HepG2 (cell line): ENCODE measurements around the gene FZD4. TPM values are rescaled to one million over a fixed set of nuclear protein-coding genes. Genes with fewer than 3 reads are reported as not detected.

Experiments
- ATAC-seq: fragments of 200-7000 bp; cut with Tn5 transposase; 3 replicates; pipeline ENCODE4 v1.9.1; 2020; ENCODE audit warnings: mild to moderate bottlenecking, moderate library complexity
- BruUV-seq: library from RNA; stranded (reverse); fragments of 400-500 nt; replicated peaks from 2 replicates; lab custom pipeline; 2021; lab: Mats Ljungman, UMichigan
- CTCF ChIA-PET: fragments of 300-600 bp; formaldehyde crosslinking; extraction: SDS; loops from one replicate; lab custom pipeline; 2021; ENCODE audit warnings: low total read pairs, inconsistent platforms, low intra/inter-chr PET ratio; lab: Yijun Ruan, JAX
- POLR2A ChIA-PET: fragments of 350-600 bp; sonication (Branson Sonifier 250); formaldehyde crosslinking; loops from one replicate; lab custom pipeline; 2020; ENCODE audit warnings: antibody characterized with exemption, inconsistent platforms; lab: Yijun Ruan, JAX
- DNase-seq: peaks from one replicate; pipeline ENCODE4 v3.0.0-alpha.2; 2015; ENCODE audit warnings: low spot score
- FAIRE-seq: peaks from 3 replicates; lab custom pipeline; 2011; peaks lifted over from hg19 to GRCh38; lab: Jason Lieb, UNC
- H2AFZ ChIP-seq: one replicate; pipeline ENCODE4 v1.6.1; 2011; ENCODE audit warnings: low read length, inconsistent platforms
- H3K27ac ChIP-seq: fragments of 300-600 bp; 3 replicates; pipeline ENCODE4 v1.8.0; 2011; ENCODE audit warnings: mixed run types, mild to moderate bottlenecking, mixed read lengths, low read length, inconsistent platforms; ENCODE audit not compliant: insufficient read depth; ENCODE audit errors: extremely low read length
- H3K27me3 ChIP-seq, 2 experiments: fragments of 200-600 bp in 1 of 2; 2 replicates in 1 of 2; 3 replicates in 1 of 2; pipeline versions ENCODE4 v1.6.0 to v1.8.0; 2011; ENCODE audit warnings: low read length in 2 of 2, mild to moderate bottlenecking in 2 of 2, moderate library complexity in 2 of 2, inconsistent platforms in 1 of 2; ENCODE audit not compliant: insufficient read depth in 2 of 2, control insufficient read depth in 1 of 2
- H3K36me3 ChIP-seq, 2 experiments: fragments of 200-600 bp in 1 of 2; replicated peaks in 1 of 2; 2 replicates in 1 of 2; 3 replicates in 1 of 2; pipeline versions ENCODE4 v1.5.1 to v1.8.0; 2011; ENCODE audit warnings: low read length in 2 of 2, inconsistent platforms in 1 of 2; ENCODE audit not compliant: insufficient read depth in 2 of 2, control insufficient read depth in 1 of 2
- H3K4me1 ChIP-seq: 2 replicates; pipeline ENCODE4 v1.5.1; 2012; ENCODE audit warnings: low read length, inconsistent platforms; ENCODE audit not compliant: insufficient read depth
- H3K4me2 ChIP-seq: 2 replicates; pipeline ENCODE4 v1.6.0; 2011; ENCODE audit warnings: low read depth, low read length, inconsistent platforms
- H3K4me3 ChIP-seq, 3 experiments: fragments of 200-600 bp in 1 of 3; sonication (generic), shearing (Covaris generic) in 1 of 3; replicated peaks in 1 of 3; 2 replicates each; pipeline ENCODE4 v1.5.1; 2011 to 2016; ENCODE audit warnings: low read length in 3 of 3, inconsistent platforms in 2 of 3, low read depth in 2 of 3, mild to moderate bottlenecking in 2 of 3, control low read depth in 1 of 3, mixed read lengths in 1 of 3; ENCODE audit not compliant: insufficient read depth in 1 of 3
- H3K79me2 ChIP-seq: one replicate; pipeline ENCODE4 v1.6.1; 2011; ENCODE audit warnings: low read length, inconsistent platforms; ENCODE audit not compliant: insufficient read depth
- H3K9ac ChIP-seq: 2 replicates; pipeline ENCODE4 v1.6.0; 2011; ENCODE audit warnings: mild to moderate bottlenecking, low read depth, low read length, inconsistent platforms; ENCODE audit not compliant: insufficient read depth
- H3K9me3 ChIP-seq: 2 replicates; pipeline ENCODE4 v1.5.1; 2012; ENCODE audit warnings: mild to moderate bottlenecking, low read length
- H4K20me1 ChIP-seq: 2 replicates; pipeline ENCODE4 v1.6.0; 2011; ENCODE audit warnings: inconsistent platforms, mild to moderate bottlenecking, low read length, moderate library complexity; ENCODE audit not compliant: insufficient read depth
- ADNP ChIP-seq: sonication (generic); formaldehyde crosslinking; IDR thresholded peaks from 2 replicates; pipeline ENCODE4 v1.4.0; 2020; ENCODE audit warnings: missing genetic modification reagents
- CCDC6 ChIP-seq: sonication (generic); formaldehyde crosslinking; IDR thresholded peaks from 2 replicates; pipeline ENCODE4 v1.8.1; 2022; ENCODE audit warnings: mild to moderate bottlenecking, missing genetic modification reagents, moderate library complexity
- KLF15 ChIP-seq: sonication (generic); formaldehyde crosslinking; IDR thresholded peaks from 2 replicates; pipeline ENCODE4 v1.8.1; 2023; ENCODE audit warnings: borderline replicate concordance, mild to moderate bottlenecking, inconsistent platforms, missing genetic modification reagents, mixed read lengths
- PPARG ChIP-seq: conservative IDR thresholded peaks from 2 replicates; pipeline ENCODE4 v1.6.1; 2016; ENCODE audit warnings: missing biosample characterization, missing genetic modification reagents
- SETDB1 ChIP-seq: sonication (generic); formaldehyde crosslinking; IDR thresholded peaks from 2 replicates; pipeline ENCODE4 v1.5.1; 2020; ENCODE audit warnings: missing genetic modification reagents, mild to moderate bottlenecking, borderline replicate concordance
- XRCC5 ChIP-seq: fragments of 200-400 bp; formaldehyde crosslinking; optimal IDR thresholded peaks from 2 replicates; pipeline ENCODE3; 2017; ENCODE audit warnings: mild to moderate bottlenecking, low read length
- YEATS4 ChIP-seq: sonication (generic); formaldehyde crosslinking; IDR thresholded peaks from 2 replicates; pipeline ENCODE4 v1.4.0; 2020; ENCODE audit warnings: missing genetic modification reagents, borderline replicate concordance
- ZNF274 ChIP-seq: sonication (generic); formaldehyde crosslinking; IDR thresholded peaks from 2 replicates; pipeline ENCODE4 v1.5.1; 2020; ENCODE audit warnings: mild to moderate bottlenecking, missing genetic modification reagents
- WGBS: methylation state at CpG from one replicate; pipeline ENCODE4 v1.1.6; 2017; ENCODE audit warnings: low lambda C conversion rate; 5-methylcytosine and 5-hydroxymethylcytosine counted together
- in situ Hi-C: cut with HindIII; loops from 2 replicates; pipeline ENCODE4 v1.10.0; 2017; ENCODE audit warnings: low pct_unique_long_range_greater_than_20kb; ENCODE audit not compliant: extremely low pct_ligation_motif_present
- intact Hi-C: fragments of 100-400 bp; cut with micrococcal nuclease; formaldehyde crosslinking; loops from one replicate; pipeline ENCODE4 v1.10.0; 2022; ENCODE audit not compliant: unreplicated experiment
- polyA plus RNA-seq, 8 experiments: library from polyadenylated mRNA; depleted of rRNA in 3 of 8; stranded (reverse) in 7 of 8; unstranded in 1 of 8; fragments of >200 nt; fragmentation: Illumina TruSeq in 4 of 8; extraction: Trizol in 4 of 8; gene quantifications; 2 replicates each; pipeline versions ENCODE4 v1.2.1 to v1.2.3, GENCODE V29; 2011 to 2016; ENCODE audit warnings: low read depth in 4 of 8, missing spikeins in 1 of 8, mixed read lengths in 1 of 8; ENCODE audit not compliant: insufficient read depth in 1 of 8
- total RNA-seq, 5 experiments: library from RNA; depleted of rRNA; stranded (reverse); fragments of >200 nt; fragmentation: Illumina TruSeq; extraction: Trizol; gene quantifications; 2 replicates each; pipeline ENCODE4 v1.2.3, GENCODE V29; 2016; ENCODE audit warnings: low read depth in 1 of 5
- TF ChIP-seq, protein P1 (sequence below): sonication (generic); formaldehyde crosslinking; IDR thresholded peaks from 2 replicates; pipeline ENCODE4 v1.5.1; 2020; ENCODE audit warnings: mild to moderate bottlenecking, missing genetic modification reagents, moderate library complexity
- TF ChIP-seq, protein P2 (sequence below): IDR thresholded peaks from 2 replicates; pipeline ENCODE4 v1.6.1; 2016; ENCODE audit warnings: missing compliant biosample characterization, missing genetic modification reagents, borderline replicate concordance
- TF ChIP-seq, protein P3 (sequence below): fragments of 450-650 bp; IDR thresholded peaks from 2 replicates; pipeline ENCODE4 v1.6.1; 2017

FZD4 gene
- total and polyA plus RNA-seq, 2 of the 13 experiments (the other 11 are each of a cell fraction or from before 2014, with no cell fraction given), result 46.5 to 70.4 TPM

DNA sequence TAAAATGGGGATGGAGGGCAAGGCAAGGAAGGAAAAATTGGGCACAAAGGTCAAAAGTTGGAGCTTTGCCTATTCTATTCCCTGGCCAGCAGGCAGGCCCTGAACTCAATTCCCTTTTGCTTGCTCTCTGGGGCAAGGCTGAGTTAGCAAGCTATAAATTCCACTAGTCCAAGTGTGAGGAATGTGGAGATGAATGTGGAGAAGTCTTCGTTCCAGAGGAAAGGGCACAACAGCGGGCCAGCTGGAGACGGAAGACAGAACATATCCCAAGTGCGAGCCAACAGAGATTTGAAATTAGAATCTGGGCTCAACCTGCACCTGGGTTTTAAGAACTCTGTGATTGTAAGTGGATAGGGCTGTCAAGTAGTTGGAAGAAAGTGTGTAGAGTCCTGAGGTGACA is 29.5 kb upstream of the FZD4 start:
- intact Hi-C loops, result no loop called here
- H3K9me3 ChIP-seq, result no peaks in the 10 kb centered on the region
- in situ Hi-C loops, result no loop called here
- H3K4me3 ChIP-seq, result no peak overlapping the region
- no peaks in the 10 kb centered on the region for H3K27me3 ChIP-seq
- H3K79me2 ChIP-seq, result no peaks in the 10 kb centered on the region
- POLR2A ChIA-PET, result interaction anchor here (1.1 to 3.0 kb wide), 3 partner anchors 21 to 53 kb away, joined by 3 to 16 read pairs (median 5); partner anchors contain the start of genes FZD4 and TMEM135
- no peak overlapping the region for H2AFZ ChIP-seq
- TF ChIP-seq KLF15 (CRISPR knock-in tag) (no peak), ADNP (no peak), SETDB1 (CRISPR knock-in tag) (no peak), YEATS4 (CRISPR knock-in tag) (no peak), PPARG (CRISPR knock-in tag) (no peak), CCDC6 (CRISPR knock-in tag) (no peak), ZNF274 (no peak), XRCC5 (no peak)
- TF ChIP-seq, protein P1, sequence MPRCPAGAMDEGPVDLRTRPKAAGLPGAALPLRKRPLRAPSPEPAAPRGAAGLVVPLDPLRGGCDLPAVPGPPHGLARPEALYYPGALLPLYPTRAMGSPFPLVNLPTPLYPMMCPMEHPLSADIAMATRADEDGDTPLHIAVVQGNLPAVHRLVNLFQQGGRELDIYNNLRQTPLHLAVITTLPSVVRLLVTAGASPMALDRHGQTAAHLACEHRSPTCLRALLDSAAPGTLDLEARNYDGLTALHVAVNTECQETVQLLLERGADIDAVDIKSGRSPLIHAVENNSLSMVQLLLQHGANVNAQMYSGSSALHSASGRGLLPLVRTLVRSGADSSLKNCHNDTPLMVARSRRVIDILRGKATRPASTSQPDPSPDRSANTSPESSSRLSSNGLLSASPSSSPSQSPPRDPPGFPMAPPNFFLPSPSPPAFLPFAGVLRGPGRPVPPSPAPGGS (CRISPR knock-in tag), result no peak
- TF ChIP-seq, protein P2, sequence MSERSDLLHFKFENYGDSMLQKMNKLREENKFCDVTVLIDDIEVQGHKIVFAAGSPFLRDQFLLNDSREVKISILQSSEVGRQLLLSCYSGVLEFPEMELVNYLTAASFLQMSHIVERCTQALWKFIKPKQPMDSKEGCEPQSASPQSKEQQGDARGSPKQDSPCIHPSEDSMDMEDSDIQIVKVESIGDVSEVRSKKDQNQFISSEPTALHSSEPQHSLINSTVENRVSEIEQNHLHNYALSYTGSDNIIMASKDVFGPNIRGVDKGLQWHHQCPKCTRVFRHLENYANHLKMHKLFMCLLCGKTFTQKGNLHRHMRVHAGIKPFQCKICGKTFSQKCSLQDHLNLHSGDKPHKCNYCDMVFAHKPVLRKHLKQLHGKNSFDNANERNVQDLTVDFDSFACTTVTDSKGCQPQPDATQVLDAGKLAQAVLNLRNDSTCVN, result no peak
- TF ChIP-seq, protein P3, sequence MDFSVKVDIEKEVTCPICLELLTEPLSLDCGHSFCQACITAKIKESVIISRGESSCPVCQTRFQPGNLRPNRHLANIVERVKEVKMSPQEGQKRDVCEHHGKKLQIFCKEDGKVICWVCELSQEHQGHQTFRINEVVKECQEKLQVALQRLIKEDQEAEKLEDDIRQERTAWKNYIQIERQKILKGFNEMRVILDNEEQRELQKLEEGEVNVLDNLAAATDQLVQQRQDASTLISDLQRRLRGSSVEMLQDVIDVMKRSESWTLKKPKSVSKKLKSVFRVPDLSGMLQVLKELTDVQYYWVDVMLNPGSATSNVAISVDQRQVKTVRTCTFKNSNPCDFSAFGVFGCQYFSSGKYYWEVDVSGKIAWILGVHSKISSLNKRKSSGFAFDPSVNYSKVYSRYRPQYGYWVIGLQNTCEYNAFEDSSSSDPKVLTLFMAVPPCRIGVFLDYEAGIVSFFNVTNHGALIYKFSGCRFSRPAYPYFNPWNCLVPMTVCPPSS, result no peak
- H3K9ac ChIP-seq, result no peak overlapping the region
- CTCF ChIA-PET, result no interaction called here
- ATAC-seq (no peak), DNase-seq (no peak), FAIRE-seq (no peak)
- WGBS, result over 99% methylated on average over 4 of the region's 4 CpGs
- H3K36me3 ChIP-seq, result no peaks in the 10 kb centered on the region
- H3K4me1 ChIP-seq, result peaks cover 53% of the 10 kb centered on the region
- no peak overlapping the region for H3K4me2 ChIP-seq
- BruUV-seq, result no TSS peak
- no peaks in the 10 kb centered on the region for H4K20me1 ChIP-seq
- H3K27ac ChIP-seq, result no peak overlapping the region
